Fibroblast of lung (primary cell): Measurements from ENCODE around the gene CHRNA9. TPM values are rescaled to one million over a fixed set of nuclear protein-coding genes. Genes with fewer than 3 reads are reported as not detected.

Experiments
- DNase-seq, 2 donors: peaks; one replicate each; pipeline versions ENCODE4 v3.0.0 to v3.0.0-alpha.2; 2010; ENCODE audit warnings: low read depth in 2 of 2
- H2AFZ ChIP-seq: 2 replicates; pipeline ENCODE4 v1.5.1; 2012; ENCODE audit warnings: low read length, control low read depth, inconsistent platforms
- H3K27ac ChIP-seq: 2 replicates; pipeline ENCODE4 v1.5.1; 2011; ENCODE audit warnings: low read length, control low read depth; ENCODE audit not compliant: insufficient read depth
- H3K27me3 ChIP-seq: 2 replicates; pipeline ENCODE4 v1.5.1; 2011; ENCODE audit warnings: mild to moderate bottlenecking, low read length; ENCODE audit not compliant: control insufficient read depth, insufficient read depth
- H3K36me3 ChIP-seq: 2 replicates; pipeline ENCODE4 v1.5.1; 2011; ENCODE audit warnings: low read length; ENCODE audit not compliant: control insufficient read depth, insufficient read depth
- H3K4me1 ChIP-seq: 2 replicates; pipeline ENCODE4 v1.5.1; 2011; ENCODE audit warnings: low read length; ENCODE audit not compliant: control insufficient read depth, insufficient read depth; ENCODE audit errors: extremely low read depth
- H3K4me2 ChIP-seq: 2 replicates; pipeline ENCODE4 v1.5.1; 2011; ENCODE audit warnings: low read length, control low read depth; ENCODE audit not compliant: insufficient read depth; ENCODE audit errors: extremely low read depth
- H3K4me3 ChIP-seq, 4 experiments: fragments of 200-600 bp in 1 of 4; sonication (generic) in 1 of 4; replicated peaks in 1 of 4; 2 replicates each; pipeline ENCODE4 v1.5.1; 2011 to 2016; ENCODE audit warnings: low read length in 4 of 4, low read depth in 3 of 4, mild to moderate bottlenecking in 3 of 4, control low read depth in 2 of 4, inconsistent platforms in 1 of 4, mixed read lengths in 1 of 4; ENCODE audit not compliant: insufficient read depth in 1 of 4; ENCODE audit errors: control extremely low read depth in 1 of 4
- H3K79me2 ChIP-seq: 2 replicates; pipeline ENCODE4 v1.5.1; 2012; ENCODE audit warnings: mild to moderate bottlenecking, low read length, inconsistent platforms; ENCODE audit not compliant: control insufficient read depth, insufficient read depth
- H3K9ac ChIP-seq: 2 replicates; pipeline ENCODE4 v1.5.1; 2011; ENCODE audit warnings: mild to moderate bottlenecking, low read length, control low read depth; ENCODE audit not compliant: insufficient read depth
- H3K9me3 ChIP-seq: 2 replicates; pipeline ENCODE4 v1.5.1; 2012; ENCODE audit warnings: low read depth, low read length; ENCODE audit not compliant: control insufficient read depth, insufficient read depth
- H4K20me1 ChIP-seq: 2 replicates; pipeline ENCODE4 v1.5.1; 2011; ENCODE audit warnings: low read length; ENCODE audit not compliant: control insufficient read depth, insufficient read depth; ENCODE audit errors: extremely low read depth
- CTCF ChIP-seq, 2 donors: IDR thresholded peaks in 1 of 2; conservative IDR thresholded peaks in 1 of 2; 1 replicate in 1 of 2; 2 replicates in 1 of 2; pipeline ENCODE4 v1.5.1; 2011 to 2012; ENCODE audit warnings: low read length in 2 of 2, control low read depth in 1 of 2, inconsistent platforms in 1 of 2, low read depth in 1 of 2, mild to moderate bottlenecking in 1 of 2
- EZH2 ChIP-seq: IDR thresholded peaks from 2 replicates; pipeline ENCODE4 v1.5.1; 2012; ENCODE audit warnings: low read length, control low read depth, mild to moderate bottlenecking; ENCODE audit errors: missing control alignments
- polyA plus RNA-seq, 2 donors: library from polyadenylated mRNA; depleted of rRNA in 1 of 2; stranded (reverse) in 1 of 2; unstranded in 1 of 2; fragments of >200 nt; gene quantifications; 2 replicates each; pipeline ENCODE4 v1.2.1, GENCODE V29; 2011 to 2012; ENCODE audit warnings: missing spikeins in 1 of 2
- total RNA-seq: library from RNA; depleted of rRNA; stranded (reverse); fragments of >200 nt; gene quantifications from 2 replicates; pipeline ENCODE4 v1.2.1, GENCODE V29; 2014

Gene CHRNA9
- total and polyA plus RNA-seq, 2 donors (not counting 1 experiment from before 2014, with no cell fraction given), result not detected

GRCh38 chr4:40322811-40323210, 12.3 kb upstream of the CHRNA9 start:
- Histone ChIP-seq H3K4me2 (no peak overlapping the region), H3K9me3 (no peaks in the 10 kb centered on the region), H2AFZ (no peak overlapping the region), H4K20me1 (no peaks in the 10 kb centered on the region), H3K36me3 (no peaks in the 10 kb centered on the region), H3K27me3 (no peaks in the 10 kb centered on the region), H3K9ac (no peak overlapping the region), H3K4me1 (peaks cover 2% of the 10 kb centered on the region), H3K79me2 (no peaks in the 10 kb centered on the region), H3K27ac (no peak overlapping the region), H3K4me3 (no peak overlapping the region)
- DNase-seq, result peak in 1 of 2 donors; percentile 46
- no peak for TF ChIP-seq EZH2
- no peak for TF ChIP-seq CTCF (conservative IDR thresholded peaks at IDR 0.05 in 1 of 2, IDR thresholded peaks at IDR 0.05 in 1 of 2; ENCODE audit: low read depth in 1 of 2, low read length in 2 of 2)

GRCh38 chr4:40323866-40324265, 11.3 kb upstream of the CHRNA9 start:
- Histone ChIP-seq H3K9me3 (no peaks in the 10 kb centered on the region), H2AFZ (no peak overlapping the region), H4K20me1 (no peaks in the 10 kb centered on the region), H3K4me3 (no peak overlapping the region), H3K4me2 (no peak overlapping the region), H3K27me3 (no peaks in the 10 kb centered on the region), H3K36me3 (no peaks in the 10 kb centered on the region), H3K4me1 (peaks cover 2% of the 10 kb centered on the region), H3K79me2 (no peaks in the 10 kb centered on the region), H3K27ac (no peak overlapping the region), H3K9ac (no peak overlapping the region)
- DNase-seq, result no peak
- TF ChIP-seq EZH2, result no peak
- no peak for TF ChIP-seq CTCF (conservative IDR thresholded peaks at IDR 0.05 in 1 of 2, IDR thresholded peaks at IDR 0.05 in 1 of 2; ENCODE audit: low read depth in 1 of 2, low read length in 2 of 2)

- no peak overlapping the region for H3K9ac ChIP-seq
- TF ChIP-seq CTCF (conservative IDR thresholded peaks at IDR 0.05 in 1 of 2, IDR thresholded peaks at IDR 0.05 in 1 of 2; ENCODE audit: low read depth in 1 of 2, low read length in 2 of 2) (peak; percentile 77 to 91), EZH2 (no peak)
- peaks cover 2% of the 10 kb centered on the region for H3K4me1 ChIP-seq
- DNase-seq, result peak; percentile 71 to 81
- no peaks in the 10 kb centered on the region for H3K27me3 ChIP-seq
- H3K4me3 ChIP-seq, result no peak overlapping the region
- H3K27ac ChIP-seq, result no peak overlapping the region
- H3K9me3 ChIP-seq, result no peaks in the 10 kb centered on the region
- H3K4me2 ChIP-seq, result no peak overlapping the region
- H2AFZ ChIP-seq, result no peak overlapping the region
- H4K20me1 ChIP-seq, result no peaks in the 10 kb centered on the region
- no peaks in the 10 kb centered on the region for H3K79me2 ChIP-seq
- H3K36me3 ChIP-seq, result no peaks in the 10 kb centered on the region
These were observed 9.6 kb upstream of the CHRNA9 start for GRCh38 chr4:40325406-40326019.
